BLaER1 treated with 17β-estradiol and CSF1 and Interleukin-3, amounts not matched to agents 10 nM and 100 nM (cell line): ENCODE data around the gene DMWD.

Experiments used
- H3K27ac ChIP-seq, 11 experiments: shearing (Covaris generic); formaldehyde crosslinking; 2 replicates each; pipeline ENCODE4 v1.8.1; 2022
- H3K27me3 ChIP-seq, 11 experiments: shearing (Covaris generic); formaldehyde crosslinking; 2 replicates each; pipeline ENCODE4 v1.8.1; 2022
- H3K36me3 ChIP-seq, 11 experiments: shearing (Covaris generic); formaldehyde crosslinking; 2 replicates each; pipeline ENCODE4 v1.8.1; 2022
- H3K4me1 ChIP-seq, 10 experiments: shearing (Covaris generic); formaldehyde crosslinking; 2 replicates each; pipeline ENCODE4 v1.8.1; 2022
- H3K4me2 ChIP-seq, 11 experiments: shearing (Covaris generic); formaldehyde crosslinking; 2 replicates each; pipeline ENCODE4 v1.8.1; 2022
- H3K4me3 ChIP-seq, 10 experiments: shearing (Covaris generic); formaldehyde crosslinking; 2 replicates each; pipeline ENCODE4 v1.8.1; 2022
- H3K9ac ChIP-seq, 11 experiments: shearing (Covaris generic); formaldehyde crosslinking; 2 replicates each; pipeline ENCODE4 v1.8.1; 2022
- H3K9me3 ChIP-seq, 11 experiments: shearing (Covaris generic); formaldehyde crosslinking; replicated peaks in 1 of 11; 2 replicates each; pipeline ENCODE4 v1.8.1; 2022
- H4K20me1 ChIP-seq, 11 experiments: shearing (Covaris generic); formaldehyde crosslinking; 2 replicates each; pipeline ENCODE4 v1.8.1; 2022
- Cebpa-rat ChIP-seq, 11 experiments: shearing (Covaris generic); IDR thresholded peaks; 2 replicates each; pipeline ENCODE4 v1.8.1; 2022

DMWD gene

GRCh38 chr19:45798995-45799517 is 6.4 kb upstream of the DMWD start:
- Histone ChIP-seq H3K9ac (peak overlapping the region in 5 of 11 experiments; percentile 27 to 72 (median 56); a peak in 8 of 22 replicates), H3K4me3 (no peak overlapping the region), H3K4me1 (peaks cover 25 to 43% (median 38%) of the 10 kb centered on the region in 10 experiments), H3K9me3 (no peaks in the 10 kb centered on the region), H4K20me1 (peaks cover 0 to 39% (median 8%) of the 10 kb centered on the region in 11 experiments; a peak in 12 of 22 replicates), H3K27me3 (peaks cover 0 to 81% (median 13%) of the 10 kb centered on the region in 11 experiments; a peak in 13 of 22 replicates), H3K27ac (peak overlapping the region in 6 of 11 experiments; percentile 15 to 84 (median 72); a peak in 12 of 22 replicates), H3K4me2 (peak overlapping the region; percentile 53 to 89 (median 78)), H3K36me3 (no peaks in the 10 kb centered on the region)
- TF ChIP-seq Cebpa-rat (IDR thresholded peaks at IDR 0.05), result peak in 5 of 11 experiments; percentile 38 to 93 (median 77); a peak in 11 of 22 replicates

- H3K27me3 ChIP-seq, result peaks cover under 1 to 65% (median 10%) of the 10 kb centered on the region in 11 experiments
- peaks cover 42 to 56% (median 48%) of the 10 kb centered on the region in 10 experiments for H3K4me1 ChIP-seq
- H3K4me3 ChIP-seq, result no peak overlapping the region
- peaks cover 26 to 62% (median 30%) of the 10 kb centered on the region in 11 experiments for H4K20me1 ChIP-seq
- 0 out of 22 replicates have a peak overlapping the region, but pooled peaks of 1 of the 11 experiments have one; percentile 1 for H3K4me2 ChIP-seq
- no peak overlapping the region for H3K27ac ChIP-seq
- H3K9me3 ChIP-seq, result no peaks in the 10 kb centered on the region
- H3K9ac ChIP-seq, result no peak overlapping the region
- TF ChIP-seq Cebpa-rat (IDR thresholded peaks at IDR 0.05), result no peak
- H3K36me3 ChIP-seq, result peaks cover 4 to 11% (median 7%) of the 10 kb centered on the region in 11 experiments
Measured at GRCh38 chr19:45794627-45795026, 2.0 kb upstream of the DMWD start.

- peaks cover 11 to 19% (median 14%) of the 10 kb centered on the region in 11 experiments for H3K36me3 ChIP-seq
- H3K9ac ChIP-seq, result no peak overlapping the region
- H3K4me3 ChIP-seq, result no peak overlapping the region
- peaks cover 34 to 49% (median 40%) of the 10 kb centered on the region in 10 experiments for H3K4me1 ChIP-seq
- peak overlapping the region; percentile 63 to 99 (median 78); a peak in 21 of 22 replicates for H3K4me2 ChIP-seq
- peaks cover 8 to 65% (median 18%) of the 10 kb centered on the region in 11 experiments for H3K27me3 ChIP-seq
- H4K20me1 ChIP-seq, result peaks cover 32 to 63% (median 34%) of the 10 kb centered on the region in 11 experiments
- TF ChIP-seq Cebpa-rat (IDR thresholded peaks at IDR 0.05), result no peak
- no peaks in the 10 kb centered on the region for H3K9me3 ChIP-seq
- H3K27ac ChIP-seq, result peak overlapping the region in 1 of 11 experiments; percentile 86; a peak in 2 of 22 replicates
Measured at GRCh38 chr19:45793876-45794275, 1.2 kb upstream of the DMWD start.

GRCh38 chr19:45793178-45793564 is 526 bp upstream of the DMWD start:
- H3K9ac ChIP-seq, result peak overlapping the region in 3 of 11 experiments; percentile 82 to 88 (median 88); a peak in 4 of 22 replicates
- H3K4me1 ChIP-seq, result peaks cover 32 to 47% (median 38%) of the 10 kb centered on the region in 10 experiments
- TF ChIP-seq Cebpa-rat (IDR thresholded peaks at IDR 0.05), result no peak
- no peaks in the 10 kb centered on the region for H3K9me3 ChIP-seq
- peaks cover 18 to 26% (median 21%) of the 10 kb centered on the region in 11 experiments for H3K36me3 ChIP-seq
- H3K4me2 ChIP-seq, result peak overlapping the region; percentile 63 to 99 (median 78)
- H3K27me3 ChIP-seq, result peaks cover 15 to 67% (median 25%) of the 10 kb centered on the region in 11 experiments
- peak overlapping the region in 3 of 11 experiments; percentile 41 to 86 (median 83); a peak in 5 of 22 replicates for H3K27ac ChIP-seq
- peak overlapping the region; percentile 73 to 86 (median 79); a peak in 17 of 20 replicates for H3K4me3 ChIP-seq
- peaks cover 39 to 70% (median 41%) of the 10 kb centered on the region in 11 experiments for H4K20me1 ChIP-seq

GRCh38 chr19:45791744-45792469 is 738 bp downstream of the DMWD start:
- H3K27ac ChIP-seq, result peak overlapping the region; percentile 67 to 91 (median 86); a peak in 21 of 22 replicates
- H3K9me3 ChIP-seq, result no peaks in the 10 kb centered on the region
- peaks cover 52 to 77% (median 53%) of the 10 kb centered on the region in 11 experiments for H4K20me1 ChIP-seq
- peak overlapping the region; percentile 93 to 100 (median 97) for H3K4me2 ChIP-seq
- H3K36me3 ChIP-seq, result peaks cover 25 to 39% (median 32%) of the 10 kb centered on the region in 11 experiments
- H3K9ac ChIP-seq, result peak overlapping the region; percentile 81 to 89 (median 86)
- H3K27me3 ChIP-seq, result peaks cover 24 to 68% (median 37%) of the 10 kb centered on the region in 11 experiments
- no peak for TF ChIP-seq Cebpa-rat (IDR thresholded peaks at IDR 0.05)
- H3K4me1 ChIP-seq, result peaks cover 32 to 47% (median 38%) of the 10 kb centered on the region in 10 experiments
- peak overlapping the region; percentile 73 to 86 (median 79) for H3K4me3 ChIP-seq

GRCh38 chr19:45790942-45791341 is 1.7 kb downstream of the DMWD start:
- Histone ChIP-seq H3K4me3 (peak overlapping the region in 9 of 10 experiments; percentile 76 to 86 (median 80); a peak in 17 of 20 replicates), H4K20me1 (peaks cover 61 to 85% (median 63%) of the 10 kb centered on the region in 11 experiments), H3K27ac (peak overlapping the region in 2 of 11 experiments; percentile 38 to 87; a peak in 3 of 22 replicates), H3K36me3 (peaks cover 35 to 48% (median 42%) of the 10 kb centered on the region in 11 experiments), H3K27me3 (peaks cover 27 to 68% (median 47%) of the 10 kb centered on the region in 11 experiments), H3K9ac (peak overlapping the region in 2 of 11 experiments; percentile 85 to 88; a peak in 2 of 22 replicates), H3K4me2 (peak overlapping the region; percentile 93 to 100 (median 97)), H3K9me3 (no peaks in the 10 kb centered on the region), H3K4me1 (peaks cover 32 to 47% (median 38%) of the 10 kb centered on the region in 10 experiments)
- peak in 10 of 11 experiments; percentile 23 to 86 (median 76); a peak in 16 of 22 replicates for TF ChIP-seq Cebpa-rat (IDR thresholded peaks at IDR 0.05)

- Histone ChIP-seq H3K27ac (no peak overlapping the region), H3K9me3 (no peaks in the 10 kb centered on the region), H4K20me1 (peaks cover 78 to 86% (median 80%) of the 10 kb centered on the region in 11 experiments), H3K36me3 (peaks cover 43 to 63% (median 53%) of the 10 kb centered on the region in 11 experiments), H3K4me1 (peaks cover 32 to 44% (median 37%) of the 10 kb centered on the region in 10 experiments), H3K4me2 (0 out of 22 replicates have a peak overlapping the region, but pooled peaks of 1 of the 11 experiments have one; percentile 94), H3K4me3 (no peak overlapping the region), H3K9ac (no peak overlapping the region), H3K27me3 (peaks cover 31 to 69% (median 61%) of the 10 kb centered on the region in 11 experiments)
- TF ChIP-seq Cebpa-rat (IDR thresholded peaks at IDR 0.05), result no peak
Measured at GRCh38 chr19:45789035-45789786, 3.4 kb downstream of the DMWD start.

- Histone ChIP-seq H3K27me3 (peaks cover 31 to 91% (median 64%) of the 10 kb centered on the region in 11 experiments), H3K9ac (no peak overlapping the region), H3K4me2 (no peak overlapping the region), H3K27ac (no peak overlapping the region), H3K9me3 (no peaks in the 10 kb centered on the region), H3K4me1 (peaks cover 13 to 32% (median 20%) of the 10 kb centered on the region in 10 experiments), H3K4me3 (no peak overlapping the region), H4K20me1 (peaks cover 87 to 100% (median 95%) of the 10 kb centered on the region in 11 experiments), H3K36me3 (peaks cover 43 to 72% (median 54%) of the 10 kb centered on the region in 11 experiments)
- no peak for TF ChIP-seq Cebpa-rat (IDR thresholded peaks at IDR 0.05)
Measured at GRCh38 chr19:45786533-45786894, 6.1 kb downstream of the DMWD start.
